ENCODE data around the gene KRTAP19-4.
"Not testable (repeated sequence)": the region's sequence is repeated elsewhere in the genome, so short reads cannot be mapped to it uniquely, and the experiment has no call there.

The KRTAP19-4 gene

DNA sequence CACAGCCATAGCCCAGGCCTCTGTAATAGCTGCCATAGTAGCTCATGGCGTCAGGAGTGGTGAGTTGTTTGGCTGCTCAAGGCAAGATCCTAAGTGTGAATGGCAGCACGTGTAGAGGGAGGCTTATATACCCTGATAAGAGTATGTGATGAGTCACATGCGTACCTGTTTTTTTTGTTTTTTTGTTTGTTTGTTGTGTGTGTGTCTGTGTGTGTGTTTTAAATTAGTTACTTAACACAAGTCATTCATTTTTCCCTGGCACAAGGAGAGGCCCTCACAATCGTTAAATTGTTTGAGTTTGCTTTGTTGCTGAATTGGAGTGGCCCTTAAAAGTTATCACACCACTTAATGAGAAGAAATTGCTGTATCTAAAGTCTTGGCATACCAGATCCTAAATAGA, at the start of gene KRTAP19-4:
TSS of gene KRTAP19-4 (minus strand) at position 101 of the 400 bp plus-strand sequence. CDS start at position 46, 55 bp downstream.
- no peak for DNase-seq

DNA sequence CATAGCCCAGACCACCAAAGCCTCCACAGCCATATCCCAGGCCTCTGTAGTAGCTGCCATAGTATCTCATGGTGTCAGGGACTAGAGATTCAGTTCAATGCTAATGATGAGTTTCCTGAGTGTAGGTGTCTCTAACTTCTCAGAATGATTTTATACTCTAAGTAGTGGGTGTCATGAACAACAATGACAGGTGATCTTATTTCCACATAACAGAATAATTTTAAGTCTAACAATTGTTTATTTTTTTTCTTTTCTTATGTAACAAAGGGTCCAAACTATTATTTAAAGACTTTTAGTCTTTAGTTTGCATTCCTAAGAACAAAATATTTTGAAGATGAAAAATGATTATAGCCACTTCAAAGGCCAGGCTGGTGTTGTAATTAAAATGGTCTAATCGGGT, 44.8 kb upstream of the KRTAP19-4 start, which contains the start of gene KRTAP19-6:
TSS of gene KRTAP19-6 (minus strand) at position 101 of the 400 bp plus-strand sequence. CDS start at position 70, 31 bp downstream.
- DNase-seq: no peak

GRCh38 chr21:30518876-30519275, 21.9 kb upstream of the KRTAP19-4 start:
- no peak for DNase-seq

DNA sequence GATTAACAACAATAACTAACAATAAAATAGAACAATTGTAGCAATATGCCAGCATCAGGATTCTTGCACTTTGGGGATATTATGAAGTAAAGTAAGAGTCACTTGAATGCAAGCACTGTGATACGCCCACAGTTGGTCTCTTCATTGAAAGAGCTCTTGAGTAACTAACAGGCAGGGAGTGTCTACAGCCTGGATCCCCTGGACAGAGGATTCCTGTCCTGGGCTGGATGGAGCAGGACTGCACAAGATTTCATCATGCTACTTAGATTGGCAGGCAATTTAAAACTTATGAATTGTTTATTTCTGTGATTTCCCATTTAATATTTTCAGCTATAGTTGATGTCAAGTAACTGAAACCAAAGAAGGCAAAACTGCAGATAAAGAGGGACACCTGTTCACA, 18.7 kb upstream of the KRTAP19-4 start:
- no peak for DNase-seq

- DNase-seq: not testable (repeated sequence)
Observed at GRCh38 chr21:30505621-30506205, 8.7 kb upstream of the KRTAP19-4 start.

- DNase-seq: no peak
Observed at GRCh38 chr21:30502041-30502440, 5.1 kb upstream of the KRTAP19-4 start, which contains the start of gene KRTAP19-5. KRTAP19-5 (minus strand) TSS chr21:30502141; CDS start chr21:30502090, 51 bp downstream.

GRCh38 chr21:30491963-30492428, 5.0 kb downstream of the KRTAP19-4 start, which contains the start of gene KRTAP19-3:
KRTAP19-3 (minus strand) TSS chr21:30492013; CDS start chr21:30491957, 56 bp downstream.
- DNase-seq: no peak

DNA sequence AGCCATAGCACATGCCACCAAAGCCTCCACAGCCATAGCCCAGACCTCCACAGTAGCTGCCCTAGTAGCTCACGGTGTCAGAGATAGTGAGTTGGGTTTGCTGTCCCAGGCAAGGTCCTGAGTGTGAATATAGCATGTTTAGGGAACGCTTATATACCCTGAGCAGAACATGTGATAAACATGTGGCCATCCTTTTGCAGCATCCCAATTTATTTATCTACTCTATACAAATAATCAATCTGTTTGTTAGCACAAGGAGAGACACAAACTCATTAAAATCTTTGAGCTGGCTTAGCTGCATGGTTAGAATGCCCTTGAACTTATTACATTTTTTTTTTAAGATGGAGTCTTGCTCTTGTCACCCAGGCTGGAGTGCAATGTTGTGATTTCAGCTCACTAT, 9.6 kb downstream of the KRTAP19-4 start, which contains the start of gene KRTAP19-2:
TSS of gene KRTAP19-2 (minus strand) at position 101 of the 400 bp plus-strand sequence. CDS start at position 13, 88 bp downstream.
- no peak for DNase-seq

GRCh38 chr21:30486180-30486579, 10.8 kb downstream of the KRTAP19-4 start:
- DNase-seq: no peak

GRCh38 chr21:30482130-30482529, 14.8 kb downstream of the KRTAP19-4 start:
- DNase-seq: no peak

DNA sequence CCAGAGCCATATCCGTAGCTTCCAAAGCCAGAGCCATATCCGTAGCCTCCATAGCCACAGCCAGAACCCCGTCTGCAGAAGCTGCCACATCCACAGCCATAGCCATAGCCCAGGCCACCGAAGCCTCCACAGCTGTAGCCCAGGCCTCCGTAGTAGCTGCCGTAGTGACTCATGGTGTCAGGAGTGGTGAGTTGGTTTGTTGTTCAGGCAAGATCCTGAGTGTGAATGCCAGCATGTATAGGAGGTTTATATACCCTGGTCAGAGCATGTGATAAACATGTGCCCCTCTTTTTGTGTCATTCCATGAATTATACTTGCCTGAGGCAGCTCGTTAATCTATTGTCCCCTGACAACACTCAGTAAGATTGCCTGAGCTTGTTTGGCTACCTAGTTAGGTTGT, 16.8 kb downstream of the KRTAP19-4 start, which contains the start of gene KRTAP19-1:
TSS of gene KRTAP19-1 (minus strand) at position 223 of the 400 bp plus-strand sequence. CDS start at position 173, 50 bp downstream.
- no peak for DNase-seq

DNA sequence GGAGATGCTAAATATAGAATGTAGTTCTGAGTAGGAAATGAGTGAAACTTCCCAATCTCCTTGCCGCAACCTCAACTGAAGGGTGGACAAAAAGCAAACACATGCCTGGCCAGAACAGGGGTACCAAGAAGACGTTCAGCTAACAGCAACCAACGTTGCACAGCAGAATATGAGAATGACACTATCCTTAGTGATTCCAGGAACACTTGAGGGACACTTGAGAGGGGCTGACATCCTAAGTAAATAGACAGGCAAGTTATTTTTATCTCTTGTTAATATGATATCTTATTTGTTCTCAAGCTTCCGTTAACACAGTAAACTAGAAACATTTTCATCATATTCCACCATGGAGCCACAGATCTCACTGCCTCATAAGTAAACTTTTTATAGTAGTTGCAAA, 17.7 kb downstream of the KRTAP19-4 start:
- DNase-seq: no peak

GRCh38 chr21:30478004-30478403, 19.0 kb downstream of the KRTAP19-4 start:
- DNase-seq: no peak

GRCh38 chr21:30468900-30469714, 27.9 kb downstream of the KRTAP19-4 start:
- DNase-seq: no peak

DNA sequence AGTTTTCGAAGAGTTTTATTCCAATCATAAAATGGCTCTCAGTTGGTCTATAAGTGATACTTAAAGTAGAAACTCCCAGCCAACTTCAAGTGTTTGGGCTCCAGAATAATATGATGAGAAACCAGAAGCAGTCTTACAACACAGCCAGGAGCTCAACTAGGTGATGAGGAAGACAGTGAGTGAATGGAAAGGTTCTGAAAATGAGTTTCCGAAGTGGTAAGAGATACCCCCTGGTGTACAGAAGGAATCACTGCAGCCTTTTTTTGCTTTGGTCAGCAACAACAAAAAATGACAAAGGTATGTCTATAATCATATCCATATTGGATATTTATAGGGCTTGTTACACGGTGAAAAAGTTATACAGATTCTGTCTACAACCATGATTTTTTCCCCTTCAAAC, 33.3 kb downstream of the KRTAP19-4 start:
- DNase-seq: no peak

GRCh38 chr21:30448514-30448913, 48.5 kb downstream of the KRTAP19-4 start:
- no peak for DNase-seq

DNA sequence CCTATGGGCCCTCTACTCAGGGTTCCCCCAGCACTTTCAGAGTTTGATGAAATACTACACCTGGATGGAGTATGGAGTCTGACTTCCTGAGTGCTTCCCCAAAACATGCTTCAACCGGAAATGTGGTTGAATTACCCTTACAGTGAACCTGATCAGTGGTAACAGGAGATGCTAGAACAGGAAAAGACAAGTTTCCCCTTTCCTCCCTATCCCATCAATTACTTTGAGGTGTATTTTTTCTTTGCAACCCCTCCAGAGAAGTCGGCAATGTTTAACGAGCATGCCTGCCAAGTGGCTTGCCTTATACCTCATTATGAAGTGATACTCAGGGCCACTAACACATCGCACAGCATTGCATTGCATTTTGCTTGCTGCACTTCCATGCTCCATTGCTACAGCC, 49.9 kb downstream of the KRTAP19-4 start:
- DNase-seq: no peak
